NCI-H345 treated with DMSO at 0.1 percent for 48 hours (cell line): Measurements from ENCODE around the gene BCOR.

Experiments used
- DNase-seq: peaks from one replicate; lab custom pipeline; 2025; ENCODE audit not compliant: unreplicated experiment; lab: John Stamatoyannopoulos, UW

The BCOR gene

GRCh38 chrX:40006106-40007017 lies 91.4 kb downstream of the BCOR start:
- DNase-seq: no peak

GRCh38 chrX:40005292-40006011 lies 92.3 kb downstream of the BCOR start:
- DNase-seq: no peak

GRCh38 chrX:40004921-40005291 lies 92.9 kb downstream of the BCOR start:
- no peak for DNase-seq

- no peak for DNase-seq
These were observed 93.6 kb downstream of the BCOR start for GRCh38 chrX:40004246-40004535.

- no peak for DNase-seq
These were observed 94.1 kb downstream of the BCOR start for GRCh38 chrX:40003428-40004245.

GRCh38 chrX:40003071-40003427 lies 94.7 kb downstream of the BCOR start:
- no peak for DNase-seq
